D341Med (cell line): ENCODE data around the gene LRRIQ4.

Experiments used
- DNase-seq: peaks from one replicate; pipeline ENCODE4 v3.0.0; 2012; ENCODE audit warnings: low spot score

The LRRIQ4 gene

DNA sequence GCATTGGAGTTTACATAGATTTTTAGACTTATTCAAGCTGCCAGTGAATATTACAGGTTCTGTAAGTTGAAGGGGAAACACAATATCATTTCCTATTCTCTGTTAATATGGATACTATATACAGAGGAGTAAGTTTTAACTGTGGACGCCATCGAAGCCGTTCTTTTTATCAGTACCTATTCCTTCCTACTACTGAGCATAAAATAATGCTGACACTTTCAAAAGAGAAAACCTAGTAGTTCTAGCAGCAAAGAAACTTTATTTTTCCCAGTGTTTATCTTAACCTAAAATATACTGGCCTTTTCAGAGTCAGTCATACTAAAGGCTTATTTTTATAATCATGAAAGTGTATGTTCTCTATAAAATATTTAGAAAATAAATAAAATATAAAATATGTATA lies 42.8 kb downstream of the LRRIQ4 start:
- DNase-seq = no peak

DNA sequence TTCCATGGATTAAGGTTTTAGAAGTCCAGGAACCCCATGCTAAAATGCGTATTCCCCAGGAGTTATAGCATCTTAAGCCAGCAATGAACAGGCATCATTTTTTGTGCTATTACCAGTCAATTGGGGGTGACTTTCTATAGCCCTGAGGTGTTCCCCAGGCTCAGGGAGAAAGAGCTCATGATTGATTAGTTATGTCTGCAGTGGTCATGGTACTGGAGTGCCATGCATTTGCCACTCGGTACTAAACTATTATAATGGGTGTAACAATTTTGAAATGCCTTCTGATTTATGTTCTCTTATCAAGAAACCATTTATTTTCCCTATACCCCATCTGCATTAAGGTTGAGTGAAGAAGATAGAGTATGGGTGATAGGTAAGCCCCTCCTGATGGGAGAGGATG lies 45.1 kb downstream of the LRRIQ4 start:
- no peak for DNase-seq

DNA sequence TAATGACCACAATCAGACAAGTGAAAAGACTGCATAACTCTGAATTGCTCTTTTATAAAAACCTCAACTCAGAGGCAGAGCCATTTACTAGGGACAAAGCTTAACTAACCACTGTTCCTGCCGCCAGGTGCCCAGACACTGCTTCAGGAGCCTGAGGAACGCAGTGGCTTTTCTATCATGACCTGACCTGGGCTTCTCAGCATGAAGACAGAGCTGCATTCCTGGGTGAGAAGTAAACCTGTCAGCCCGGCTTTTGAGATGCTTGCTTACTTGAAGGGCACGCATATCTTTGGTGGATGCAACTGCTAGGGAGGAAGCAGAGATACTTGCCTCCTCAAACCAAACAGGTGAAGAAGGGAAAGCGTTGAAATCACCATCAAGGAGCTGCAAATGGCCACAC lies 49.2 kb downstream of the LRRIQ4 start:
- no peak for DNase-seq

DNA sequence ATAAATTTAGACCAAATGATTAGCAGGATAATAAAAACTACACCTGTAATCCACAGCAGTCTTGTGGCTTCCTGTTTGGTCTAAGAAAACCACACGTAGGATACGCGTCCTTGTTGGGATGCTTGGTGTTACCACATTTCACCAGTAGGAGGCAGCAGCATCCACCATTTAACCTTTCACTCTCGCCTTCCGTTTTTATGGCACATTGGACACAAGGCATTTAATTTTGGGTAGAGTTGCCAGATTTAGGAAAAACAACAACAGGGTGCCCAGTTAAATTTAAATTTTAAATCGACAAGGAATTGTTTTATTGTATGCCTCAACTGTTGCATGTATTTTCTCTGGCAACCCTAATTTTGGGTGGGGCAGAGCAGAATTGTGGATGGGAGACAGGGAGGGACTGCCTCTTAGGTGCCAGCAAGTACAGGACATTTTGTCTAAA lies 50.8 kb downstream of the LRRIQ4 start:
- peak; percentile 75 for DNase-seq

DNA sequence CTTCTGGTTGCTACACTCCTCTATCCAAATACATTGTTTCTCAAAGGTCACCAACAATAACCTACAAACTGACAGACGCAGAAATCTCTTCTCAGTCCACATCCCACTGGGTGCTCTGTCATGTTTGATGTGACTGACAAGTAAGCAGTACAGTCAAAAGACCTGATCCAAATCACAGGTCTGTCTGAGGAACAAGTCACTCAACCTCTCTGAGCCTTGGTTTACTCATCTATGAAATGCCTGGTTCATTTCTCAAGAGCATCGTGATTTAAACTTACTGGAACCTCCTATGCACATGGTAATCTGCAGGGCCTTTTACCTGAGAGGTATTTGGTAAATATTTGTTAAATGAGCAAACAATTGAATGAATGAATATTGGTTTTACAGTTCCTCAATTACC lies 51.6 kb downstream of the LRRIQ4 start:
- no peak for DNase-seq

DNA sequence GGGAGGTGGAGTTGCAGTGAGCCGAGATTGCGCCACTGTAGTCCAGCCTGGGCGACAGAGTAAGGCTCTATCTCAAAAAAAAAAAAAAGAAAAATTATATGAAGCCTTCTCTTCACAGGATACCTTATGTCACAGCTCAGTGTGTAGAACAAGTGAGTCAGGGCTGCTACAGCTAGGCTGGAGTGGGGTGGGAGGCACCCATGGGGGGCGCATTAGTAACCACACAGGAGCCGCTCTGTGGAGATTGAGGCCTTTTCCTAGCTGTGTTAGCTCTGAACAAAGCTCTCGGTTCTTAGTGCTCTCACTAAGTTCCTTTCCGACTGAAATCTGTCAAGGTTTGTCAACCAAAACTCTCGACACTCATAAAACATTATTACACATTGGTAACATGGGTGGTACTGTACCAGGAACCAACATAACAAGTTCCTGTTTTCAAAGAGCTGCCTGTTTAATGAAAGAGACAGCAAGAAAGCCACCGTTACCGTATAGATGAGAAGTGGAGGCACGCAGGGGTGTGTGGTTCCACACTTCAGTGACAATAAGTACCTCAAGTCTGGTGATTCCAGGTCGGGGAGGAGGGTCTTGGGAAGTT lies 52.6 kb downstream of the LRRIQ4 start:
- DNase-seq = no peak

DNA sequence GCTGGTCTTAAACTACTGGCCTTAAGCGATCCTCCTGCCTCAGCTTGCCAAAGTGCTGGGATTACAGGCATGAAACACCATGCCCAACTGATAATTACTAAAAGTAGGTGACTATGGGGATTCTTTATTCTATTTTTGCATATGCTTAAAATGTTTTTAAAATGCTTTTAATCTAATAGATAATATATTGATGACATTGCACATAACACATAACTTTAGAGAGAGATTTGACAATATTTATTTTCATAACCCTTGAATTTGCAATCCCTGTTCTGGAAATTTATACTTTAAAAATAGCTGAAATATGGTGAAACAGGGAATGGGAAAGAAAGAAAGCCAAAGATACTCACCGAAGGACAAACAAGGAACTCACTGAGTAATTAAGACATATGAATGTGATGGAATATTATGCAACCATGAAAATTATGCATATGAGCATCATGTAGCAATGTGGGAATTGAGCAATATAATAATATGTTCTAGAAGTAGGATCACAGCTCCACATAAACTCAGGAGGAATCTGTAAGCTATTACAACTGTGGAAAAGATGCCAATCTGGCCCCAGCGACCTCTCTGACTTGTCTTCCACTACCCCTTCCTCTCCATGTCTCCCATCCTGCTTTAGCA lies 55.0 kb downstream of the LRRIQ4 start:
- no peak for DNase-seq

DNA sequence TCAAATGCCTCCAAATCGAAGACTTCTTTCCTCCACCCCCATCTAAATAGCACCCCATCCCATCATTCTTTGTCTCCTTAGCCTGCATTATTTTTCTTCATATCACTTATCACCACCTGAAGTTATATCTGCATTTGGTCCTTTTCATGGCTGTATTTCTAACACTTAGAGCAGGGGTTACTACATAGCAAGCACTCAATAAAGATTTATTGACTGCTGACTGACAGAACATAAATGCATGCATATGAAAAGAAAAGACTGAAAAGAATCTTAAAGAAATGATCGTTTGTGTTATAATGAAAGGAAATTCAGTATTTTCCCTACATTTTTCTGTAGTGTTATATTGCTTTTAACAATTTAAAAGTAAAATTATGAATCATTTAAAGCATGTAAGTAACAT lies 55.7 kb downstream of the LRRIQ4 start:
- DNase-seq = no peak

DNA sequence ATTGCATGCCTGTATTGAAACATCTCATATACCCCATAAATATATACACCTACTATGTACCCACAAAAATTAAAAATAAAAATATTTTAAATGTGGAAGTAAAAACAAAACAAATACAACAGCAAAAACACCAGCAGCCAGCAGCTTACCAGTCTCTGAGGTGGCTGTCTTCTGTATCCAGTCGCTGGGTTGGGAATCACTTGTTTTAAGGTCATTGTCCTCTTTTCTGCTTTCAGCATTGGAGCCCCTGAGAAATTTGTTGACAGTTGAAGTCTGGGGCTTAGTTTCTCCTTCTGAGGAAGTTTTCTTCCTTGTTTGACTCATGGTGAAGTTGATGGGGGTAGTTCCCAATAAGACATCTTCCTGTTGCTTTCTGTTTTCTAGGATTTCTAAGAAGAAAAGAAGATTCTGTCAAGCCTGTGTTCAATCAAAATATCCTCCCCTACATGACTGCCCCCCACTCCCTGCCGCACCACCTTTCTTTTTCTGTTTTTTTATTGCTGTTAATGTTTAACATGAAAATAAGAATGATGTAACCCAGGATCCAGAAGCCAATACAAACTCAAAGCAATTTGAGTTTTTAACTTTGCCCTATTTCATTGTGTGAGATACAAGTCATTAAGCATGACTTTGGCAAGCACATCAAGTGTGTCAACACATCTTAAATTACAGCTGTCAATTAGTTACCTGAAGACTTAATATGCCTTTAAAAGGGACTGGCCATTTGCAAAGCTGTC lies 57.0 kb downstream of the LRRIQ4 start, which contains the start of gene LRRC31:
LRRC31 (minus strand) TSS at position 452 of the 737 bp plus-strand sequence; CDS start at position 324, 128 bp downstream.
- no peak for DNase-seq

DNA sequence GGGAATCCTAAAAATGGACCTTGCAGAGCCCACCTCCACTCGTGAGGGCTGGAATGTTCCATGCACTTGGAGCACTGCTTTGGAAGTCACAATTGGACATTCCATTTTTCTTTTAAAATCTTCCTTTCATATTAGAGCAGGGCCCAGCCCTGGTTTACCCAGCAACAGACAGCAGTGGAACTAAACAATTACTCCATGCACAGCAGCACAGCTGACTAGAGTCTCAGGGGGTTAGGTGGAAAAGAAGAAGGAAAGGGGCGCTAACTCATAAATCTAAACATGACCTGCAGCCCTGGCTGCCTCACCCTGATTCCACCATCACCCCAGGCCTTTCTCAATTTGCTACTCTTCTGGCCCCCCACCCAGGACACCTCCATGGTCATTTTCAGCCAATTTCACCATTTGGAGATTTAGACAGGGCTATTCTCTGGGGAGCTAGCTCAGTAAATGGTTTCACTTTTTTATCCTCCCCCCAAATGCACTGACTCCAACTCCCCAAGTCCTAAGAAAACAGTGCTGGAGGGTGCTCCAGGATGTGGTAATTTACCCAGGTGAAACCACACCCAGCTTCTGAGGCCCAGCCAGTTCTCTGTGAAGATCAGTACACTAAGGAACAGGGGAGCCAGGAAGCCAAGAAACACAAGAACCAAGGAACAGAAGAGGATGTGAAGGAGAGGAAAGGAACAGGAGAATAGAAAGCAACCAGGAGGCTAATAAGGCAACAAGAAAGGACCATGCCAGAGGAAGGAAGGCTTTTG lies 58.6 kb downstream of the LRRIQ4 start:
- DNase-seq = no peak

DNA sequence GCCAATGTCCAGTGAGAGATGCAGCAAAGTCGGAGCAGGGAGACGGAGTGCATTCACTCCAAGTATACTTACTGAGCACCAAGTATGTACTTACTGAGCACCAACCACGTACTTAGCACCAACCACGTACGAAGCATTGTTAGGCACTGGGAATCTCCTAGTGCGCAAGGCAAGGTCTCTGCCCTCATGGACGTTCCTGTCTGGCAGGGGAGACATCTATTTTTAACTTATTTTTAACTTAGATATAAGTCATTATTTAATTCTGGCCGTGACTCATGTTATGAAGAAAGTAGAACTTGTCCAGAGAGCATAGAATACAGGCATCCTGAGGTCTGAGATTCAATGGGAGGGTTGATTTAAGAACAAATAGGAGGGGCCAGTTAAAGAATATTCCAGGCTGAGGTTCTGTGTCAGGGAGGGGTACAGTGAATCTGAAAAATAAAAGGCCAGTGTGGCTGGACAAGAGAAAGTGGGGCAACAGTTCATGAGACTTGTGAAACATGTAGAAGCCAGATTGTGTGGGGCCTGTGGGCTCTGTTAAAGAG lies 66.4 kb downstream of the LRRIQ4 start:
- no peak for DNase-seq

DNA sequence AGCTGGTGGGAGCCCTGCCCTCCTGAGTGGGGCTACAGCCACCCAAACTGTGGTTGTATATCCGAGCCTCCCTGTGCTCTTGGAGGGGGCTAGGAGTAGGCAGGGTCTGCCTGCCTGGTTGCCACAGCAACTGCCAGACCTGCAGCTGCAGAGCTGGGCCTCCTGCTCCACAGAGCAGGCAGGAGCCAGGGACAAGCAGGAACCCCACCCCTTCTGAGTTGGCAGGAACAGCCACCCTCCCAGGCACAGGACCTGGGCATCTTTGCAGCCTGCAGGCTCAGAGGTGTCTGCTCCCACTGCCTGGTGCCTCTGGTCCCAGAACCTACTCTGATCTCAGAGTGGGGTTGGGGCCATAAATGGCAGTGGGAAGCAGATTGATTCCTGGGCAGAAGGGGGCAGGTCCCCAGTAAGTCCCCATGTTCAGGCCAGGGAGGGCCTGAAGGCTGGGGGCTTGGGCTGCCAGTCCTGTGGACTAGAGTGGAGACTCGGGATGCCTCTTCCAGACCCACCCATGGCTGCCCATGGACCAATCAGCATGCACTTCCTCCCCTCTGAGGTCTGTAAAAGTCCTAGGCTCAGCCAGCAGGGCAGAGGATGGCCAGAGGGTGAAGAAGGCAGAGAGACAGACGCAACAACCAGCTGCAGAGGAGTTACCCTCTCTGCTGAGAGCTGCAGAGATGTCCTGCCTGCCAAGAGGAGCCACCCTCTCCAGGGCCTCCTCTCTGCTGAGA lies 67.3 kb downstream of the LRRIQ4 start:
- DNase-seq = no peak

DNA sequence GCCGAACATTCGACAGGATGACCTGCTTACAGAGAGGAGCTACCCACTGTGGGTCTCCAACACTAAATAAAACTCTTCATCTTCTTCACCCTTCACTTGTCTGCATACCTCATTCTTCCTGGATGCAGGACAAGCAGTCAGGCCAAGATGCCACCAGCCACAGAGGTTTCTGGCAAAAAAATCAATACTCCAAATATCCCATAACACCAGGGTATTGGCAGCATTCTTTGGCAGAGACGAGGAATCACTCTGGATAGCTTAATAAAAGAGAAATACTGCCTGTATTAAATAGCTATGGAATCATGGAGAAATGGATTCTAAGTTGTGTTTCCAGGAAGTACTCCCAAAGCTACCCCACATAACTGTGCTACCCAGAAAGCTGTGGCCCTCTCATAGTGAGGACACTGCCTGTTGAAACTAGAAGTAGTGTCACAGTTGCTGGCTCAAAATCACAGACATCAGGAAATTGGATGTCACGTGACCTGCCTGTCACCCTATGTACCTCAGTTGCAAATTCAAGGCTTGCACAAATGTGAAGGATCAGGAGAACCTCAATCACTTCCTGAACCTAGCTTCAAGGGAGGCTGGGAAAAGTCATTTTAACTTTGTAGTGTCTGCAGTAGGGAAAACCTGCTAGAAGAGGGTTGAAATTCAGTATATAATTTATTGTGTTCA lies 68.0 kb downstream of the LRRIQ4 start:
- no peak for DNase-seq

DNA sequence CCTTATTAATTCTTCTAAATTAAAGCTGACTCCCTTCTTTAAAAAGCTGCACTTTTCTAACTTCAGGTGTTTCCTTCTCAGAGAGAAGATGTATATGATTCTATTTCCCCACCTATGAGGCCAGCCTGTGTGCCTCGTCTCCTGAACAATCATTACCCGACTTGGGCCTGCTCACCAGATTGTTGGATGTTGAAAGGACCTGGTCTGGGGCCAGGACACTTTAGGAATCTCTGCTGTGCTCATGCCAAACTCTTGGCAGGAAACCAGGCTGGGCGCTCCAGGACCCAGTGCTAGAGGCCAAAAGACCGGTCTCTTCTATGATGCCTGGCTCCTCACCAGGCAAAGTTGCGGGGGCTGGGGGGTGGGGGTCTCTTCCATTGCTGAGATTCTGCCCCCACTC lies 74.0 kb downstream of the LRRIQ4 start:
- no peak for DNase-seq
